Measurements from ENCODE around the gene PLVAP. TPM values are rescaled to one million over a fixed set of nuclear protein-coding genes. Genes with fewer than 3 reads are reported as not detected.
A peak's percentile ranks its signal among the peaks of the same experiment; 100 is the strongest.
"Not testable (repeated sequence)": the region's sequence is repeated elsewhere in the genome, so short reads cannot be mapped to it uniquely, and the experiment has no call there.

Gene PLVAP
- total RNA-seq, 4 donors from 2014 or later, result 21.8 to 142 (median 78.8) TPM

DNA sequence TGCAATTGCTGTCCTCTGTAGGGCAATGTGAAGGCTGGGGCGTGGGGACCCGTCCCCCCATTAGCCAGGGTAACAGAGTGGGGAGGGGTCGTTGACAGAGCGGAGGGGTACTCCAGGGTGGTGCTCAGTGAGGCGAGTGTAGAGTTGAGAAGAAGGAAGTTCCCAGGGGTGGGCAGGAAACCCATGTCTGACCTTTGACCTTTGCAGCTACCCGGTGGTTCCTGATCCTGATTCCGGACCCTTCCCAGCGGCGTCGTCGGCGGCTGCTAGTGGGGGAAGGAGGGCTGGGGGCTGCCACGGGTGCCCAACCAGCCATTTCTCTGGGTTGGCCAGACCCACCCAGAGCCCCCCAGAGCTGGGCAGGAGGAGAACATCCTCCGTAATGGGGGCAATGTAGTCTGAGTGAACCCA is 2.1 kb upstream of the PLVAP start:
- no peak overlapping the region for H3K4me3 ChIP-seq
- no peaks in the 10 kb centered on the region for H3K9me3 ChIP-seq
- peaks cover 0 to 10% of the 10 kb centered on the region in 2 donors for H3K27me3 ChIP-seq
- 23 to 24% methylated on average over 13 to 14 of the region's 14 CpGs for WGBS, 2 donors
- no peak for TF ChIP-seq EP300 (IDR thresholded peaks at IDR 0.05)
- TF ChIP-seq POLR2A (IDR thresholded peaks at IDR 0.05), result no peak
- TF ChIP-seq, protein P1, sequence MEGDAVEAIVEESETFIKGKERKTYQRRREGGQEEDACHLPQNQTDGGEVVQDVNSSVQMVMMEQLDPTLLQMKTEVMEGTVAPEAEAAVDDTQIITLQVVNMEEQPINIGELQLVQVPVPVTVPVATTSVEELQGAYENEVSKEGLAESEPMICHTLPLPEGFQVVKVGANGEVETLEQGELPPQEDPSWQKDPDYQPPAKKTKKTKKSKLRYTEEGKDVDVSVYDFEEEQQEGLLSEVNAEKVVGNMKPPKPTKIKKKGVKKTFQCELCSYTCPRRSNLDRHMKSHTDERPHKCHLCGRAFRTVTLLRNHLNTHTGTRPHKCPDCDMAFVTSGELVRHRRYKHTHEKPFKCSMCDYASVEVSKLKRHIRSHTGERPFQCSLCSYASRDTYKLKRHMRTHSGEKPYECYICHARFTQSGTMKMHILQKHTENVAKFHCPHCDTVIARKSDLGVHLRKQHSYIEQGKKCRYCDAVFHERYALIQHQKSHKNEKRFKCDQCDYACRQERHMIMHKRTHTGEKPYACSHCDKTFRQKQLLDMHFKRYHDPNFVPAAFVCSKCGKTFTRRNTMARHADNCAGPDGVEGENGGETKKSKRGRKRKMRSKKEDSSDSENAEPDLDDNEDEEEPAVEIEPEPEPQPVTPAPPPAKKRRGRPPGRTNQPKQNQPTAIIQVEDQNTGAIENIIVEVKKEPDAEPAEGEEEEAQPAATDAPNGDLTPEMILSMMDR (IDR thresholded peaks at IDR 0.05), result no peak
- no peaks in the 10 kb centered on the region for H3K36me3 ChIP-seq
- no peak for DNase-seq (ENCODE audit: low spot score in 2 of 2)
- H3K27ac ChIP-seq, result no peak overlapping the region
- H3K4me1 ChIP-seq, result peaks cover 0 to 12% (median 0%) of the 10 kb centered on the region in 4 donors

DNA sequence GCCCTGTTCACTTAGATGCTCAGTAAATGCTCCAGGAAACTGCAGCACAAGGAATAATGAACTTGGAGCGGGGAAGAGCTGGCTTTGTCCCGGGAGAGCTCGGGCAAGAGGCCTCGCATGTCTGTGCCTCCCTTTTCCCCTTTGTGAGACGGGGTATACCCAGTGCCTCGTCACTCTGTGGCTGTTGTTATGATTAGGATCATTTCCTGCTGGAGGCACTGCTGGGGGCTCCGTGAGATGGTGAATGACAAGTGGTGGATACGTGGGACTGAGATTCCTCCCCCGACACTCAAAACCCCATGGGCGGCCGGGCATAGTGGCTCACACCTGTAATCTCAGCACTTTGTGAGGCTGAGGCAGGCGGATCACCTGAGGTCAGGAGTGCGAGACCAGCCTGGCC is 1.1 kb upstream of the PLVAP start:
- Histone ChIP-seq H3K27ac (no peak overlapping the region), H3K27me3 (peaks cover 0 to 14% of the 10 kb centered on the region in 2 donors), H3K4me1 (peaks cover 0 to 10% (median 0%) of the 10 kb centered on the region in 4 donors), H3K36me3 (no peaks in the 10 kb centered on the region), H3K9me3 (no peaks in the 10 kb centered on the region), H3K4me3 (no peak overlapping the region)
- WGBS, 2 donors, result 66 to 68% methylated on average over 12 to 13 of the region's 13 CpGs
- TF ChIP-seq, protein P1 (IDR thresholded peaks at IDR 0.05), result no peak
- no peak for TF ChIP-seq EP300 (IDR thresholded peaks at IDR 0.05)
- no peak for TF ChIP-seq POLR2A (IDR thresholded peaks at IDR 0.05)
- no peak for DNase-seq (ENCODE audit: low spot score in 2 of 2)

DNA sequence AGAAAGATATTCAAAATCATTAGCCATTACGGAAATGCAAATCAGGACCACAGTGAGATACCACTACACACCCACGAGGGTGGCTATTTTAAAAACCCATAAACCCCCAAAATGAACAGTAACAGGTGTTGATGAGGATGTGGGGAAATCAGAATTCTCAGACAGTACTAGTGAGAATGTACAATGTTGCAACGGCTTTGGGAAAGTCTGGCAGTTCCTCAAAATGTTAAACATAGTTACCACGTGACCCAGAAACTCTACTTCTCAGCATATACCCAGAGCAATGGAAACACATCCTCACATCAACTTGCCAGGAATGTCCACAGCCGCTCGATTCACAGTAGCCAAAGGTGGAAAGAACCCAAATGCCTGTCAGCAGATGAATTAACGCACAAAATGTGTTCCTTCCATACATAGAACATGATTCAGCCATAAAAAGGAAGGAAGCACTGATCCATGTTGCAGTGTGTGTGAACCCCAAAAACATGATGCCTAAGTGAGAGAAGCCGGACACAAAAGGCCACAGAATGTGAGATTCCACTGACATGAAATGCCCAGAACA is 7.0 kb downstream of the PLVAP start:
- TF ChIP-seq, protein P1 (IDR thresholded peaks at IDR 0.05), result no peak
- TF ChIP-seq POLR2A (IDR thresholded peaks at IDR 0.05), result no peak
- peak in 1 of 2 donors; percentile 63 for TF ChIP-seq EP300 (IDR thresholded peaks at IDR 0.05)
- 43 to 51% methylated on average over 8 of the region's 8 CpGs for WGBS, 2 donors
- peak in 1 of 2 donors; percentile 28 for DNase-seq (ENCODE audit: low spot score in 2 of 2)
- no peaks in the 10 kb centered on the region for H3K4me1 ChIP-seq
- H3K27ac ChIP-seq, result no peak overlapping the region
- no peaks in the 10 kb centered on the region for H3K9me3 ChIP-seq
- H3K36me3 ChIP-seq, result no peaks in the 10 kb centered on the region
- H3K27me3 ChIP-seq, result peaks cover 0 to 6% of the 10 kb centered on the region in 2 donors
- no peak overlapping the region for H3K4me3 ChIP-seq

DNA sequence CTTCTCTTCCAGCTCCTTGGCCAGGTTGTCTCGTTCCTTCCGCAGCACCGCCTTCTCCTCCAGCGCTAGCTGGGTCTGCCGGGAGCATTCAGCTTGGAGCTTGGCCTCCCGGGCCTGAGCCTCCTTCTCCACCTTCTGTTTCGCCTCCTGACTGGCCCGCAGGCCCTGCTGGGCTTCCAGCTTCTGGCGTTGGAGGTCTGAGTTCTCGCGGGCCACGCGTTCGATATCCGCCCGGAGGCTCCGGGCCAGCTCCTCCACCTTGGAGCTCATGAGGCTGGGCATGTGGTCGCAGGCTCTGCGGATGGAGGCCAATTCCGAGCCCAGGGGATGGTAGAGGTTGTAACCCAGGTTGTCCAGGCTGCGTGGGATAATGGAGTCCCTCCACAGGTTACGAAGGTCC is 11.8 kb downstream of the PLVAP start:
- H3K27me3 ChIP-seq, result no peaks in the 10 kb centered on the region
- no peak for DNase-seq (ENCODE audit: low spot score in 2 of 2)
- no peaks in the 10 kb centered on the region for H3K36me3 ChIP-seq
- TF ChIP-seq EP300 (IDR thresholded peaks at IDR 0.05), result no peak
- TF ChIP-seq, protein P1 (IDR thresholded peaks at IDR 0.05), result no peak
- TF ChIP-seq POLR2A (IDR thresholded peaks at IDR 0.05), result no peak
- no peak overlapping the region for H3K27ac ChIP-seq
- no peaks in the 10 kb centered on the region for H3K9me3 ChIP-seq
- WGBS, 2 donors, result 91 to 95% methylated on average over 22 of the region's 22 CpGs
- no peaks in the 10 kb centered on the region for H3K4me1 ChIP-seq
- H3K4me3 ChIP-seq, result no peak overlapping the region

DNA sequence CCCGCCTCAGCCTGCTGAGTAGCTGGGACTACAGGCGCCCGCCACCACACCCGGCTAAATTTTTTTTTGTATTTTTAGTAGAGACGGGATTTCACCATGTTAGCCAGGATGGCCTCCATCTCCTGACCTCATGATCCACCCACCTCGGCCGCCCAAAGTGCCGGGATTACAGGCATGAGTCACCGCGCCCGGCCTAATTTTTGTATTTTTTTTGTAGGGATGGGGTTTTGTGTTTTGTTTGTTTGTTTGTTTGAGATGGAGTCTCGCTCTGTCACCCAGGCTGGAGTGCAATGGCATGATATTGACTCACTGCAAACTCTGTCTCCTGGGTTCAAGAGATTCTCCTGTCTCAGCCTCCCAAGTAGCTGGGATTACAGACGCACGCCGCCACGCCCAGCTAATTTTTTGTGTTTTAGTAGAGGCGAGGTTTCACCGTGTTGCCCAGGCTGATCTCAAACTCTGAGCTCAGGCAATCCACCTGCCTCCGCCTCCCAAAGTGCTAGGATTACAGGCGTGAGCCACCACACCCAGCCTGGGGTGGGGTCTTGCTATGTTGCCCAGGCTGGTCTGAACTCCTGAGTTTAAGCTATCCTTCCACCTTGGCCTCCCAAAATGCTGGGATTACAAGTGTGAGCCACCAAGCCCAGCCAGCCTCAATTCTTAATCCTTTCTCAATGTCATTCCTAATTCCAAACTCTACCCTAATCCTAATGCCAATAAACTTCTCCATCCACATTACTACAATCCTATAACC is 13.1 kb downstream of the PLVAP start:
- not testable (repeated sequence) for DNase-seq (ENCODE audit: low spot score in 2 of 2); H3K9me3 ChIP-seq
- WGBS, 2 donors, result 88 to 89% methylated on average over 20 of the region's 20 CpGs

More for the DNA sequence above, 13.1 kb downstream of the PLVAP start:
- not testable (repeated sequence) for H3K27me3 ChIP-seq, H3K27ac ChIP-seq, H3K4me1 ChIP-seq, H3K36me3 ChIP-seq, H3K4me3 ChIP-seq
